CD4-positive, alpha-beta T cell treated with Interleukin-1 beta for 1 hour (primary cell): Measurements from ENCODE around the gene KBTBD6.
"Not testable (repeated sequence)": the region's sequence is repeated elsewhere in the genome, so short reads cannot be mapped to it uniquely, and the experiment has no call there.

ENCODE experiments used
- DNase-seq, 2 donors: peaks; one replicate each; pipeline ENCODE4 v3.0.0-alpha.2; 2020 to 2022

KBTBD6 gene, protein sequence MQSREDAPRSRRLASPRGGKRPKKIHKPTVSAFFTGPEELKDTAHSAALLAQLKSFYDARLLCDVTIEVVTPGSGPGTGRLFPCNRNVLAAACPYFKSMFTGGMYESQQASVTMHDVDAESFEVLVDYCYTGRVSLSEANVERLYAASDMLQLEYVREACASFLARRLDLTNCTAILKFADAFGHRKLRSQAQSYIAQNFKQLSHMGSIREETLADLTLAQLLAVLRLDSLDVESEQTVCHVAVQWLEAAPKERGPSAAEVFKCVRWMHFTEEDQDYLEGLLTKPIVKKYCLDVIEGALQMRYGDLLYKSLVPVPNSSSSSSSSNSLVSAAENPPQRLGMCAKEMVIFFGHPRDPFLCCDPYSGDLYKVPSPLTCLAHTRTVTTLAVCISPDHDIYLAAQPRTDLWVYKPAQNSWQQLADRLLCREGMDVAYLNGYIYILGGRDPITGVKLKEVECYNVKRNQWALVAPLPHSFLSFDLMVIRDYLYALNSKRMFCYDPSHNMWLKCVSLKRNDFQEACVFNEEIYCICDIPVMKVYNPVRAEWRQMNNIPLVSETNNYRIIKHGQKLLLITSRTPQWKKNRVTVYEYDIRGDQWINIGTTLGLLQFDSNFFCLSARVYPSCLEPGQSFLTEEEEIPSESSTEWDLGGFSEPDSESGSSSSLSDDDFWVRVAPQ

DNA sequence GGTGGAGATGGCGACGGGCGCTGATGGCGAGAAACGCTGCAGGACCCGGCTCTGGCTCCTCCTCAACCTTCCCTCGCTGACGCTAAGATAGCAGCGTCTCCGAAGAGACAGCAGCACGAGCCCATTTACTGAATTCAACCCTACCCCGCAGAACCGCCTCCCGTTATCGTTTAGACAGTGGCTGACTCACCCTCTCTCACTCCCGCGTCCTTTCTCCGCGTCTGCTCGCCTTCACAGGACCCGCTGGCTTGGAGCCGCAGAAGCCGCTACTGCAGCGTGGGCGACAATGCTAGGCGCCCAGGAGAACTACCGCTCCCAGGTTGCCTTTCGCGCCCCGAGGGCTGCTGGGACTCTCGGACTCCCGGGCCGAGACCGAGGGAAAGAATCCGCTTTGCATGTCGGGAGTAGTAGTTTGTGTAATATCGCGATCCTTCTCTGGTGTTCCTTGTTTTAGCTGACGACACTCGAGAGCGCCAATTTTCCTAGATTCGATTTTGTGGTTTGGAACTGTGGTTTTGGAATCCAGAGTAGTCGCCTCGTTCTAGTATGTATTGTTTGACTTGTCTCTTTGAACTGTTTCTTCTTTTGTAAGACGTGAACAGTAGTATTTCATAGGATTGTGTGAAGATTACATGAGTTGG, at the start of gene KBTBD6:
Gene KBTBD6 (minus strand): TSS at position 291 of the 641 bp plus-strand sequence. CDS start 291 bp downstream, outside the sequence.
- DNase-seq = peak; percentile 92 to 94

DNA sequence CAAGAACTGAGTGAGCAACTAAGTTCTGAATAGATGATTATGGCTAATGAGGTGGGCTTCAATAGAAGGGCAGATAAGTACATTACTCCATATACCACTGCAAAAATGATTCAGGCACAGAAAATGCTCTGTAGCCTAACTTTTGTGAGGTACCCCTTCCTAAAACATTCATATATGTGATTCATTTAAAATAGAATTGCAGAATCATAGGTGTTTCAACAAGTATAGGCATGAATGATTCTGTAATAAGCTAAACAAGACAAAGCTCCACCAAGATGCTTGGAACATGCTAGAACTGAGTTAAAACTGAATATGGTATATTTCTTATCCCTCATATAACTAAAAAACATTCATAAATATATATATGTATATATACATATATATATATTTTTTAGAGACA, 49.6 kb upstream of the KBTBD6 start:
- no peak for DNase-seq

DNA sequence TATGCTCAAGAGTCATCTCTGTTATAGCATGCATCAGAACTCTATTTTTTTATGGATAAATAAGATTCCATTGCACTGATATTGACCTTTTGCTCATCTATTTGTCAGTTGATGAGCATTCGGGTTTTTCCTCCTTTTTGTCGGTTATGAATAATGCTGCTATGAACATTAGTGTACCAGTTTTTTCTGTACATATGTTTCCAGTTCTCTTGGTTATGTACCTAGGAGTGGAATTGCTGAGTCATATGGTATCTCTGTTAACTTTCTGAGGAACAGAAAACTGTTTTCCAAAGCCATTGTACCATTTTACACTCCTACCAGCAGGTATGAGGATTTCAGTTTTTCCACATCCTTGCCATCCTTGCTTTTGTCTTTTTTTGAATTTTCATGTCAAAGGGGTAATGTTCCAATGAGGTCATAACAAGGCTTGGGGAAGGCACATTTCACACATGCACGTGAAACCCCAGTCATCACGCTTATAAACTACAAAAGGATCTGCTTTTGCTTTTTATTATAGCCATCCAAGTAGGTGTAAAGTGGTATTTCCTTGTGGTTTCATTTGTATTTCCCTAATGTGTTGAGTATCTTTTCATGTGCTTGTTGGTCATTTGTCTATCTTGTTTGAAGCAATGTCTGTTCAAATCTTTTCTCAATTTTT, 47.1 kb upstream of the KBTBD6 start:
- no peak for DNase-seq

DNA sequence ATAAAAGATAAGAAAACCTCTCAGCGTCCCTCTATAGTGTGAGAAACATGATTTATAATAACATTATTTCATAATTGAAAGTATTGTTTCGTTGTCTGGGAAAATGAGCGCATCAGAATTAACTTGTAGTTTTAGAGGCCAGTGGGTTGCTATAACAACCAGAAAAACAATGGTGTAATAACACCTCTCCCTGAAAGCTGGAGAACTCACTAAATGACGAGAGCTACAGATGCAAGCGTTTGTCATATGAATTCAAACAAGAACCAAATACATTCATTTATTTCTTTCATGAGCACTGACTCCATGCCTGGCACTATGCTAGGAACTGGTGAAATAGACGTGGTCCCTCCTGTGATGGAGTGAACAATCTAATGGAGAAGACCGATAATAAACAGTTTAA, 45.4 kb upstream of the KBTBD6 start:
- no peak for DNase-seq

DNA sequence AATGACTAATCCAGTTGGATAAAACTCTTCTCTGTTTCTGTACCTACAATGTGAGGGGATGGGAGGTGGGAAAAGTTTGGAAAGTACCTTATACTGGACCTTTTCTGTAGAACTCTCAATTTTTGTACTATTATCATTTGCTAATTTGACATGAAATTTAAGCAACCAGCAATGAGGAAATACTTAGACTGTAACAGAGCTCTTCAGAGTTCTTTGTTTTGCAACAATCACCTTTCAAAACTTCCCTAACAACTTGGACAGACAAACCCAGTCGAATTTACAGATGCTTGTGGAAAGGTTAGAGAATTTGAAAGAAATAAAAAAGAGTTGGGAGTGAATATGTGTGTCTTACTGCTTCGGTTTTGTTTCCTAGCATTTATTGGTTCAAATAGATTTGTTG, 45.0 kb upstream of the KBTBD6 start:
- no peak for DNase-seq

DNA sequence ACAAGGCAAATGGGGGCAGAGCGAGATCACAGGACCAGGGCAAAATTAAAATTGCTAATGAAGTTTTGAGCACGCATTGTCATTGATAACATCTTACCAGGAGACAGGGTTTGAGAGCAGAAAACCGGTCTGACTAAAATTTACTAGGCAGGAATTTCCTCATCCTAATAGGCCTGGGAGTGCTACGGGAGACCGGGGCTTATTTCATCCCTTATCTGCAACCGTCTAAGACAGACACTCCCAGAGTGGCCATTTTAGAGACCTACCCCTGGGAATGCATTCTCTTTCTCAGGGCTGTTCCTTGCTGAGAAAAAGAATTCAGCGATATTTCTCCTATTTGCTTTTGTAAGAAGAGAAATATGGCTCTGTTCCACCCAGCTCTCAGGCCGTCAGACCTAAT, 43.0 kb upstream of the KBTBD6 start:
- DNase-seq = not testable (repeated sequence)

DNA sequence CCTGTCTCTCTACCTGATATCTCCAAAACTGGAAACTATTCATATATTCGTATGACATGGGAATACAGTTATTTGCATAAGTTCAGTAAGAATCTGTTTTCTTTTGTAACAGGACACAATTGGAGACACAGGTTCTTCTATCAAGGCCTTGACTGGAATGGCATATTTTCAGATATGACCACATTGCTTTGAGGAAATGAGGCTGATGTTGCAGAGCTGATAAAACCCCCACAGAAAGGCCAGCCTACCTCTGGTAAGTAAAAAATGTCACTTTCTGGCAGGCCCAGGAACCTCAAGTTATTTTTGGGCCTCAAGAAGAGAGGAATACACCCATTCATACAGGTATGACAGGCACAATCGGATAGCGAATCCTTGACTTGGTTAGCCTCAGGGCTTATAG, 29.5 kb upstream of the KBTBD6 start:
- no peak for DNase-seq

DNA sequence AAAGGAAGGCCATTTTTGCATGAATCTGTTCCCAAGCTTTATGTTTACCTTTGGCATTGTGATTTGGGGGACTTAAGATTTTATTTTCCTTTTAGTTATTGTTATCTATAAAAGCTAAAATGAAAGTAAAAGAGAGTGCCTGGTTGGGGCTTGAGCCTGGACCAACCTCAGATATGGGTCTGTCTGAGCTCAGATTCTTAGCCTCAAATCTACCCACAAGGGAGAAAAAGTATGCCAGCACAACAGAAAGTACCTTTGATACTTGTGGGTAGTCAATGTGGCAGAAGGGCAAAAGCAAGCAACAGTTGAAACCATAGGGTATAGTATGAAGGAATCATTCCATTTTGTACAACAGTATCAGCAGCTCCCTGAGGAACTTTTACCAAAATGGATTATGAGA, 26.6 kb upstream of the KBTBD6 start:
- DNase-seq = no peak

DNA sequence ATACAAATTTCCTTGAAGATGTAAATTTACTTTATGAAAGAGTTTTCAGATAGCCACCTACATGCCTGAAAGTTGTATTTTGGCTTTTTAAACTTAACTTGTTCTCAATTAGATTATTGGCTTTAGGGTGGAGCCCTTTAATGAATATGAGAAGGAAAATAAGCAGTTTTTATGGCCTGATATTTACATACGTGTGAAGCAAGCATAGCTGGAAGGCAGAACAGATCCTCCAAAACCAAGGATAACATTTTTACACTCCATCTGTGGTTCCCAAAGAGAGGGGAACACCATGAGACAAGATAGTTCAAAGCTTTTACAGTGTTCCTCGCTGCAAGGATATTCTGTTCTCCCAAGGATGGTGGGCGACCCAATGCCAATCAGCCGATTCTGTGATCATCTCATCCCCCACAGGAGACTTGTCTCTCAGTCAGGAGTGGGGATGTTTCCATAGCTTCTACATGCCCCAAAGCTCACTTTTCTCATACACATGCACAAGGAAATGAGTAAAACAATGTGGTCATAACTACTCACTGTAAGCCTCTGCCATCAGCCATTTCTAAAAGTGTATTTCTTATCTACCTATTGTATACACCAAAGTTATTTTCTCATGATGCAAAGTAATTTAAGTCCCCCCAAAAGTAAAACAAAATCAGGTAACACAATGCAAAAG, 24.6 kb upstream of the KBTBD6 start:
- no peak for DNase-seq

DNA sequence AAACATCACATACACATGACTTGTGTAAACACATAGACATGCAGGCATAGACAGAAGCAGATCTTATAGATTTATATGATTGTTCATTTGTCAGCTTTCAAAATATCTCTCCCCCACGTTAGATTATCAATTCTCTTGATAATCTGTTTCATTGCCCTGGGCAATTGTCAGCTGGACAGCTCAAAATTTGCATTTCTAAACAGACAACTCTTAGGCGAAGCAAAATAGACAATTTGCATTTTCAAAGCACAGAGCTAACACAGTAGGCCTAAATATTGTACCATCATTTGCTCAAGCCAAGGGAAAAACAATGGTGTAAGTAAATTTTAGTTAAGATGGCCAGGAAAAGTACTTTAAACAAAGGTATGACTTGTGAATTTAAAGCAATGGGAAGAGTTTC, 24.0 kb upstream of the KBTBD6 start:
- no peak for DNase-seq

DNA sequence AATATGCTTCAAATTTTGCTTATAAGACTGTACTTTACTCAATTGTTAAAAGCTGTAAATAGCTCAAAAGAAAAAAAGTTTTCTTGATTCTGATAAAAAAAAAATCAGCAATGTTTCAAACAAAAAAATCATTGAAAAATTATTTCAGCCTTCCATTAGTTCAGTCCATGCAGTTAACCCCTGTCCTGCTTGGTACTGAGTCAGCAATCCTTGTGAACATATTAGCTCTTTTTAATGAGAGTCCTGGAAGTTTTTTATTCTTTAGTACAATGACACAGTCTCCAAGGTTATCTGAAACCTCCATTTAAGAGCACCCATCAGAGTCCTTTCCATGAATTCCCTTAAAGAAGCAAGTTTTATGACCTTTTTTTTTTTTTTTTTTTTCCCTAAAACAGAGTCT, 21.4 kb upstream of the KBTBD6 start:
- no peak for DNase-seq

DNA sequence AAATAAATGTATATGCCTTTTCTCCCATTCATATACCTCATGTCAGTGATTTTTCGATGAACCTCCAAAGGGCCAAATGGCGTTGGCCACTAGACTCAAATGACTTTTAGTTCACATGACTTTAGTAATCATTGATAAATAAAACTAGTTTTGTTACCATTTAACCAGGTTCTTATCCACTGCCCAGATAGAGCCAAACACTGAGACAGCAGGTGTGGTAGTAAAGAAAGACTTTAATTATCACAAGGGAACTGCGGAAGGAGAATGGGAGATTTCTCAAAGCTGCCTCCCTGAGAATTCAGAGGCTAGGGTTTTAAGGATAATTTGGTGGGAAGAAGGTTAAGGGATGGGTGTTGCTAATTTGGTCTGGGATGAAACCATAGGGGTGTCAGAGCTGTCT, 19.4 kb upstream of the KBTBD6 start:
- no peak for DNase-seq

DNA sequence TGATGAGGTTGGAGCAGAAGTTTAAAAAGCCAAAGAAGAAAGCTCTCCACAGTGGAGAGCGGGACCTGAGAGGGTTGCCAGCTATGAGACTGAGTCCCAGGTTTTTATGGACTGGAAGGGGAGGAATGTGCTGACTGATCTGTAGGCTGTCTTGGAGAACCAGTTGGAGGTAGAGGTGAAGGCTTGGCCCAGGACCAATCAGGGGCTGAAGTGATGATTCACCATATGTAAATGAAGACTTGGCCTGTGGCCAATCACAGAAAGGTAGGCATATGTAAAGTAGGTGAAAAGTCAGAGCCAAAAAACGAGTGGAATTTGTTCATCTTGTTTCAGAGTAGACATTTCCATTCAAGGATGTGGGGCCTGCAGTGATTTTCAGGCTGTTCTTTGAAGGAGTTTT, 17.5 kb upstream of the KBTBD6 start:
- no peak for DNase-seq

DNA sequence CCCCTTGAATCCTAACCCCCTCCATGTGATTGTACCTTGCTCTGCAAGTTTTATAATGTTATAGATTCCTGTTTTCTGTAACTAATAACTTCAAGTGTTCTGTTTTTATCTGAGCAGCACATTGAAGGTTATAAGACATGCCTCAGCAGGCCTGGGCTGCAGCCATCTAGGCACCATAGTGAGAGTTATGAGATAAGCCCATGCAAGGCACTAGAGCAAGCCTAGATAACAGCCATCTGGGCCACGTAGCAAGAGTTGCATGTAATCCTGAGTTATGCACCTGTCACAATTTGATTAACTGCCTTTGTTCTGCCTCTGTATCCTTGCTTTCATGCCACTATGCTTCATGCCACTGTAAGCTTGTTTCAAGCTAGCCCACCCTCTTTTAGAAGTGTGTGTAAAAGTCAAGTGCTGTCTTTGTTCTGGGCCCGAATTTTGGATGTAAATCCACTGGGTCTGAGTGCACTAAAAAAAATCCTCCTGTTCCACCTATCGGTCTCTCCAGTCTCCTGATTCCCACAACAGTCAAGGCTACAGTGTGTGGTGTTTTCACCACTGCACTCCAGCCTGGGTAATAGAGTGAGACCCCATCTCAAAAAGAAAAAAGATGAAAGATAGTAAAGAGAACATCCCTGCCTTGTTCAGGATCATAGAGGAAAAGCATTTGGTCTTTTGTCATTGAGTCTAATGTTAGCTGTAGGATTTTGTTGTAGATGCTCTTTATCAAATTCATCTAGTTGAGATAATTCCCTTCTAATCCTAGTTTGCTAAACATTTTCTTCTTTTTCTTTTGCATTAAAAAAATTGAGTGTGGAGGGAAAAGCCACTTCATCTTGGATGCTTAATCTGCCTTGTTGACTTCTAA, 16.0 kb upstream of the KBTBD6 start:
- DNase-seq = no peak

DNA sequence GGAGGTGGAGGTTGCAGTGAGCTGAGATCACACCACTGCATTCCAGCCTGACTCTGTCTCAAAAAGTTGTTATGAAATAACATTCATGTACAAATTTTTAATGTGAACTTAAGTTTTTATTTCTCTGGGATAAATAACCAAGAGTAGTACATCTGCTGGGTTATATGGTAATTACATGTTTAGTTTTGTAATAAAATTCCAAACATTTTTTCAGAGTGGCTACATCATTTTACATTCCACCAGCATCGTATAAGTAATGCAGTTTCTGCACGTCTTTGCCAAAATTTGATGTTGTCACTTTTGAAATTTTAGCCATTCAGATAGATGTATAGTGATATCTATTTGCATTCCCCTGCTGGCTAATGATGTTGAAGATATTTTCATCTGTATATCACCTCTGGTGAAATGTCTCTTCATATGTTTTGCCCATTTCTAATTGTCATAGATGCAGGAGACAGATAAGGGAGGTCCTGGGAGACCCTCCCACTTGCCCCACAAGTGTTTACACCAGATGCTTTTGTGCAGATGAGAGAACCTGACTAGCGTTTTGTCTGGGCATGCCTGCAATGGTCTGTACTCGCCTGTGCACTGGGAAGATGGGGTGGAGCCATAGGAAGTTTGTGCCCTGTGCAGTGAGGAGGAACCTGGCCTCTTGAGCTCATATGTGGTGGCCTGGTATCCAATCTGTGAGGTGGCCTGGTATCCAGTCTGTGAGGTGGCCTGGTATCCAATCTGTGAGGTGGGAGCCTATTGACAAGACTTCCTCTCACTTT, 12.7 kb upstream of the KBTBD6 start:
- DNase-seq = no peak

DNA sequence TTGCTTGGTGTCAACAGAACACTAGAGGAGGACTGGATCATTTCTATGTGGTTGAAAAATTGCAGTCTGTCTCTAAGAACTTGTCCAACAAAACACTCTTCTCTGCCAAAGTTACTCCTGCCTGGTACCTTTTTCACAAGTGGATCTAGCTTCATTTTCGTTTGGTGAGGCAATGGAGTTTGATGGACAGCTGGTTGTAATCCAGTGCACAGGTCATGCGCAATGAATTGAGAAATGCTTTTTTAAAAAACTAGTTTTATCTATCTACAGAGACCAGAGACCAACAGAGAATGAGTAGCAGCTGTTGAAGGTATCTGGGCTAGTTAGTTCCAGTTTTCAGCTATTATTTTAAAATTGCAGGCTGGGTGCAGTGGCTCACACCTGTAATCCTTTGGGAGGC, 12.0 kb upstream of the KBTBD6 start:
- no peak for DNase-seq

DNA sequence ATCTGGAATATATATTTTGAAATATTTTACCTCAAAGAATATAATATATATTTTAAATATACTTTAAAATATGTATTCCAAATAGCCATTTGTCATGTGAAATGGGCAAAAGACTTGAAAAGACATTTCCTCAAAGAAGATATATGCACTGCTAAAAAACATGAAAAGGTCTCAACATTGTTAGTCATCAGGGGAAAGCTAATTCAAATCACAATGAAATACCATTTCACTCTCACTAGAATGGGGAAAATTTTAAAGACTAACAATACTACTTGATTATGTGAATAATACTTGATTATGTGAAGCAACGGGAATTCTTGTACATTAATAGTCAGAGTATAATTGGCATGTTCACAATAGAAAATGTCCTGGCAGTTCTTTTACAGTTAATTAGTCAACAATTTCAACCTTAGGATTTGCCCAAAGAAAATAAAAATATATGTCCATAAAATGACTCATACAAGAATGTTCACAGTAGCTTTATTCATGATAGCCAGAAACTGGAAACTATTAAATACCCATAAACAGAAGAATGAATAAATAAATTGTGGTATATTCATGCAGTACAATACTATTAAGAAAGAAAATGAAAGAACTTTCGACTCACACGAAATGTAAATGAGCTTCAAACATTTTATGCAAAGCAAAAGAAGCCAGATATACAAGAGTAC, 6.8 kb upstream of the KBTBD6 start:
- no peak for DNase-seq

DNA sequence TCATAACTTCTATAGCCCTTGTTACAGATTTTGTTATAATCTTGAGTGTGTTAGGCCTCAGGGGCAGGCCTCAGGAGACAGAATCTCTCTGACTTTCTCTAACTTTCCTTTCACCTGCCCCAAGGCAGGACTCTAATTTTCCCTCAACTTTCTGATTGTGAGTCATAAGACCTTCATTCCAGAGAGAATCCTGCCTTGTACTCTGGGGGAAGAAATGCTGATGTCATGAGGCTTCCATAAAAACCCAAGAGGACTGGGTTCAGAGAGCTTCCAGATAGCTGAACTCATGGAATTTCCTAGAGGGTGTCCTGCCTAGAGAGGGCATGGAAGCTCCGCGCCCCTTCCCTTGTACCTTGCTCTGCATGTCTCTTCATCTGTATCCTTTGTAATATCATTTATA, 5.3 kb upstream of the KBTBD6 start:
- DNase-seq = no peak

DNA sequence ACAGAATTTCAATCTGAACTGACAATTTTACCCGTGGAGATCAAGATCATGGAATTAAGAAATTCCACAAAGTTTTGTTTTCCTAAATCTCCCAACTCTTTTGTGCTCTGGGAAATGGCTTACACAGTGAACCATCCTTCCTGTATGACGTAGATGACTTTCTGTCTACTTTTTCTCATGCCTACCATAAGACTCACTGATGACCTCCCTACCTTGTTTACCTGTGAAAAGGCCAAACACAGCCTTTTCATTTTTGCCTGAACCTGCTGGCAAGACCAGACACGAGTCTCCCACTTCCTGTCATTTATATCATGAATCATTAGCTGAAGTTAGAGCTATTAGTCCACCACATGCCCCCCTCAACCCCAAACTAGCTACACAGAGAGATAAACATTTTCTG, 4.6 kb upstream of the KBTBD6 start:
- no peak for DNase-seq

DNA sequence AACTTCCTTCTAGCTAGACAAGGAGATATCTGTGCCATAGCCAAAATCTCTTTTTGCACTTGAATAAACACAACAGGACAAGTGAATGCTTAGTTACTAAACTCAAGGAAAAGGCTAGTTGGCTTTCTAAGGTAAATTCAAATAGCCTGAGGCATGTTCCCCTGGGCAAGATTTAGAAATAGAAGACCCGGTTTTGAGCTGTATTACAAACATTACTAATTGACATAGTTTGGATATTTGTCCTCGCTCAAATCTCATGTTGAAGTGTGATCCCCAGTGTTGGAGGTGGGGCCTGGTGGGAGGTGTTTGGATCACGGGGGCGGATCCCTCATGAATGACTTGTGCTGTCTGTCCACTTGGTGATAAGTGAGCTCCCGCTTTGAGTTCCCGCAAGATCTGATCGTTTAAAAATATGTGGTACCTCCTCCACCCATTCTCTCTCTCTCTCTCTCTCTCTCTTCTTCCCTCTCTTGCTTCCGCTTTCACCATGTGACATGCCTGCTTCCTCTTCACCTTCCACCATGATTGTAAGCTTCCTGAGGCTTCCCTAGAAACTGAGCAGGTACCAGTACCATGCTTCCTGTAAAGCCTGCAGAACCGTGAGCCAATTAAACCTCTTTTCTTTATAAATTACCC, 3.9 kb upstream of the KBTBD6 start:
- no peak for DNase-seq
